ENCODE results near the gene BCL2L11.

BCL2L11 gene

GRCh38 chr2:111168528-111169239, 48.0 kb downstream of the BCL2L11 start:
- peak; percentile 35 to 38 for DNase-seq (ENCODE audit: low read depth in 2 of 2)

DNA sequence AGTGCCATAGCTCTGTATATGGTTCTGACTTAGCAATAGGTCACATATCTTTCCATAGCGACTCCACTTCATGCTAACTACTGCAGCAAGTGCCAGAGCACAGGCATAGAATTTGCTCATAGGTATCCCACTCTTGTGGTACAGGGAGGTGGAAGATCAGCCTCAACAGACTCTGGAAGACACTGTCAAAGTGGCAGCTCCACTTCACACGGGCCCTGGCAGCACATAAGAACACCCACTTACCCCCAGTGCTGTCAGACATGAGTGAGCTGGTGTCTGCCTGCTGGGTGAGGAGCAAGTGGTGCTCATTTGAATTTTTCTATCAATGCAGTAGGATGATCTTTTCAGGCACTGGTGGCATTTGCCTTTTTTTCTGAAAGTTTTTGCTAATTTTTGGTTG, 48.6 kb downstream of the BCL2L11 start:
- no peak for DNase-seq (ENCODE audit: low read depth in 2 of 2)

GRCh38 chr2:111169924-111170323, 49.2 kb downstream of the BCL2L11 start:
- DNase-seq (ENCODE audit: low read depth in 2 of 2): no peak

- DNase-seq (ENCODE audit: low read depth in 2 of 2): no peak
Measured at GRCh38 chr2:111171337-111171930, 50.7 kb downstream of the BCL2L11 start.

- no peak for DNase-seq (ENCODE audit: low read depth in 2 of 2)
Measured at GRCh38 chr2:111172666-111173065, 52.0 kb downstream of the BCL2L11 start.

- no peak for DNase-seq (ENCODE audit: low read depth in 2 of 2)
Measured at GRCh38 chr2:111173338-111173737, 52.6 kb downstream of the BCL2L11 start.

DNA sequence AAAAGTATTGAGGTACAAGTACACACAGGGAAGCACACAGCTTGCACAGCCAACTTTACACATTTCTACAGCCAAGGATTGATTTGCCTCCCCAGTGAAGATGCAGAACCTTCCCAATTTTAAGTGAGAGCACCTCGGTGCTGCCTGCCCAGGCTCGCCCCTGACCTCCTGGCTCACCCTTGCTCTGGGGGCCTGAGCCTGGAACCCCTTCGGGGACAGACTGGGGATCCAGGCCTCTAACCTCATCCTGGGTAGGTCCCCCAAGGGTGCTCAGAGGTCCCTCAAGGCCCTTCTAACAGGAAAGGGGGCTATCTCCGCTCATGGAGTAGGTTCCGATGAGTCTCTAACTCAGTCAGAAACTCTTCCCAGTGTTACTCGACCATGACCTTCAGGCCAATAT, 53.1 kb downstream of the BCL2L11 start:
- DNase-seq (ENCODE audit: low read depth in 2 of 2): no peak

GRCh38 chr2:111175615-111176014, 54.9 kb downstream of the BCL2L11 start:
- no peak for DNase-seq (ENCODE audit: low read depth in 2 of 2)

GRCh38 chr2:111176388-111176787, 55.7 kb downstream of the BCL2L11 start:
- DNase-seq (ENCODE audit: low read depth in 2 of 2): no peak

- DNase-seq (ENCODE audit: low read depth in 2 of 2): no peak
Measured at GRCh38 chr2:111176867-111177266, 56.2 kb downstream of the BCL2L11 start.

GRCh38 chr2:111178296-111178695, 57.6 kb downstream of the BCL2L11 start:
- no peak for DNase-seq (ENCODE audit: low read depth in 2 of 2)

DNA sequence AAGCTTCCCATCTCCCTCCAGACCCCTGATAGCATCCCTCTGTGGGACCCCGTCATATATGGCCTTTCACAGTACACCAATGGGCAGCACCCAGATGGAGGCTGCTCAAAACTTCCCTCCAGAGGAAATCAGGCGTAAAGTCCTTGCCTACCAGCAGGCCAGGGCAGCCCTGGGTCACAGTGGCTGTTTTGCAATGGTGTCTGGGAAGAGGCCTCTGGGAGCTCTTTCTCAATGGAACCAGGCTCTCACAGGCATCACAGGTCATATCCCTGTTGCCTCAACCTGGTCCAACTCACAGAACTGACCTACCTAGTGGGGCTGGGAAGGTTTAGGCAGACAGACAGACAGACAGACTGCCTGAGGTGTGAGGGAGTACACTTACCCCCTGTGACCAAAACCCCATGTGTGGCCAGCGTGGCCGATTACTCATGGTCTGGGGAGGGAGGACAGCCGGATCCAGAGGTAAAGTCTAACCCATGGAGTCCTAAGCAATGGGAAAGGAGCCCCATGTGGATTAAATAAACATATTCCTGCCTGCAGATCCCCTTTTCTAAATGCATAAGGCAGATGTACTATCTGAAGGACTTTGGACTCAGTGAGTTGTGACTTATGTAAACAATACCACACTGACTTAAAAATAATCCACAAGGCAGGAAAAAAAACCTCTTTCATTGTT, 58.2 kb downstream of the BCL2L11 start:
- DNase-seq (ENCODE audit: low read depth in 2 of 2): no peak

DNA sequence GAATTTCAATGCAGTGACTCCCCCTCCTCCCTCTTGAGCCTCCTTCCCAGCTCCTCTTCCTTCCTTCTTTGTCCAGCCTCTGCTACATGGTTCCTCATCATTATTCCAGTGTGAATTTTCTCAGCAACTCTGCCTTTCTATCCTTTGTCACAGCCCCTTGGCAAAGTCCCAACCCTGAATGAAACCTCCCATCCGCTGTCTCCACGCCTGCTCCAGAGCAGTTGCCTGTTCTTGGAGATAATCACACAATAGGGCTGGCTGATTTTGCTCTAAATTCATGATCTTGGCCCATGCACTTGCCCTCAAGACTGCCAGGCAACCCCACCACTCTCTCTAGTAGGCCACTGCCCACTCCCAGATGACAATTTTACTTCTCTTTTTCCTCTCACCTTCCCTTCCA, 61.4 kb downstream of the BCL2L11 start:
- no peak for DNase-seq (ENCODE audit: low read depth in 2 of 2)

GRCh38 chr2:111182740-111183139, 62.0 kb downstream of the BCL2L11 start:
- DNase-seq (ENCODE audit: low read depth in 2 of 2): no peak

DNA sequence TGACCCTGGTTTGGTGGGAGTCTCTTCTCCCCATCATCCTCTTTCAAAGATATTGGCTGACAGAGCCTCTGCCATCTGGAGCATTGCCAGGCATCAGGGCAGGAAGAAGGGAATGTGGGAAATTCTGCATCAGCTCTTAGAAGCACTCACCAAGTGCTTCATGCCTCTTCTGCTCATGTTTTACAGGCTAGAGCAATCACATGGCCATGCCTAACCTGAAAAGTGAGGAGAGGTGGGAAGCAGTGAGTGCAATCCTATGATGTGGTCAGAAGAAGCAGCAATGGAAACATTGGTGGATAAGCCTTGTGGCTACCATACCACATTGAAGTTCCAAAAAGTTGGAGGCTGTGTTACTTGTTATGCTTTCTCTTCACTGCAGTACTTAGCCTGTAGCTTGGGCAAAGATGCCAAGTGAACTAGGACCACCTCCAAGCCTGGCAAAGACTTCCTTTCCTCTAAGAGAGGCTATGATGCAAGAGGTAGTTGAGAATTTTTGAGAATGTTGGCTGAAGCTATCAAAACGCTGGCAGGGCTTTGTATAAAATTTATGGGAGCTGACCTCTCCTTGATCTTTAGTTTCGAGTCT, 64.1 kb downstream of the BCL2L11 start:
- DNase-seq (ENCODE audit: low read depth in 2 of 2): no peak

GRCh38 chr2:111185361-111186022, 64.8 kb downstream of the BCL2L11 start:
- no peak for DNase-seq (ENCODE audit: low read depth in 2 of 2)

- no peak for DNase-seq (ENCODE audit: low read depth in 2 of 2)
Measured at GRCh38 chr2:111186121-111186715, 65.5 kb downstream of the BCL2L11 start.

DNA sequence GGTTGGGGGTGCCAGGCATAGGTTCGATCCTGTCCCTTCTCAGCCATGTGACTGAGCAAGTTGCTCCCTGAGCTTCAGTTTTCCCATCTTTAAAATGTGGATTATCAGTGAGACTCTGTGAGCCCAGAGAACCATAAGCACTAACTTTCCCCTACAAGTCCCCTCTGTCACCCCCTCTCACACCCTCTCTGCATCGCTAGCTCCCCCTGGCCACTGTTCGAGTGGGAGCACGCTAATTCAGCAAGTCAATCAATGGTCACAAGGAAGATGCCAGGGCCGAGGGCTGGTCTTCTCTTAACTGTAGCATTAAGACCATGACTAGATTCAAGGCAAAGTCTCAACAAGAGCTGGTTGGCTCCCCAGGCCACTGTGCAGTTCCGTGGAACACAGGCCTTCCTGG, 66.2 kb downstream of the BCL2L11 start:
- DNase-seq (ENCODE audit: low read depth in 2 of 2): no peak

GRCh38 chr2:111188681-111189080, 68.0 kb downstream of the BCL2L11 start:
- no peak for DNase-seq (ENCODE audit: low read depth in 2 of 2)

- DNase-seq (ENCODE audit: low read depth in 2 of 2): no peak
Measured at GRCh38 chr2:111189106-111189505, 68.4 kb downstream of the BCL2L11 start.

GRCh38 chr2:111190816-111191540, 70.3 kb downstream of the BCL2L11 start:
- no peak for DNase-seq (ENCODE audit: low read depth in 2 of 2)
